Measurements from ENCODE around the gene WASF3.
"Not testable (repeated sequence)": the region's sequence is repeated elsewhere in the genome, so short reads cannot be mapped to it uniquely, and the experiment has no call there.

The WASF3 gene

DNA sequence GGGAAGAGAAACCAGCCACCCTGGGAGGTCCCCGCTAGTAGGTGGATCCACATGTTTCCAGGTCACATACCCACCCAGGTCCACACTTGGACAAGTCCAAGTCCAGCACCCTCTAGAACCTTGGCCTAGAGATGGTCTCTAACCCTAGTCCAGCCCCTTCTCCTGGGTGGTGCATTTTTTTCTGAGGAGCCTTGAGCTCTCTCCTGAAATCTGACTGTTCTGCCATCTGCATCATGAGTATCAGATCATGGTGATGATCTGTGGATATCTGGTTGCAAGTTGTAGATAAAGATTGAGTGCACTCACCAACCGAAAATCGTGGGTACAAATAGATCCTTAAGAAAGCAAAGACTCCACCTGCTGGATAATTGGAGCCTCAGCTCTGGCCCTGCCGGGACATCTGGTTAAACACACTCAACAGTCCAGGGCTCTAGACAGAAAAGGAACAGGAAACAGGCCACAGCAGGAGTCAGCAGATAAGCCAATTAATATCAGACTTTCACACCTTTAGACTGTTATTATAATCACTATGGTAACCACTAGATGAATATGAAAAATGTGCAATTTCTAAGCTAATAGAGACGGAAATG lies 162.0 kb downstream of the WASF3 start:
- DNase-seq (ENCODE audit: low spot score): no peak

DNA sequence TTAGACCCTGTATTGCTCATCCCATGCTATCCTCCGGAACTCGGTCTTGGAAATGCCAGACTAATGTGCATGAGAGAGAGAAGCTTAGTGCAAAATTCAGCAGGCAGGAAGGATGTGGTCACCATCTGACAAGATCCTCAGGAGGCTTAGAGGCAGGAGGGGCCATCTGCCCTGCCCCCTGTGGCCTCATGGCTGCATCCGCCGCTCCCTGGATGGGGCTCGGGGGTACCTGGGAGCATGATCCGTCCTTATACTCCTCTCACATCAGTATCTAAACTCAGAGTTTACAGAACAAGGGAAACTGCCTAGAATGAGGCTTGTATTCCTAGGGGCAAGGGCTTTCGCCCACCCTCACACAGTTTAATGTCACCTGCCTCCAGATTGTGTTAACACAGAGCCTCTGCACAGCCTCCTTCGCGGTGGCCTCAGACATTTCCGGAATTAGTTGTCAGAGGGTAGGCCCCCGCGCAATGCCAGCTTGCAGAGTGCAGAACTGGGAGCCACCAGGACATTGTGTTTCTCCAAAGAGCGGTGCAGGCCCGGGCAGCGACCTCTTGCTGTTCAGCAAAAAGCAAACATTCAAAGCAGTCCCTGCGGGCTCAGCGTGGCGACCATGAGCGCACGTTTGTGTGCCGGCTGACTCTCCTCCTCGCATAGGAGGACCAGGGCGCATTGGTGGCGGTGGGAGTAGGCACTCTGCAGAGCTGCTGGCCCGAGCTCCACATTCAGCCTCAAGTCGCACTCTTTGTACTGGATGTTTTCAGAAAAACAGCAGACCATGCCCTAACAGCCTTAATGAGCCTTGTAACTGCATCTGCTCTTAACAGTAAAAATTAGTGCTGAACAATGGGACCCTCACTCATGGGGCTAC lies 164.0 kb downstream of the WASF3 start:
- no peak for DNase-seq (ENCODE audit: low spot score)

DNA sequence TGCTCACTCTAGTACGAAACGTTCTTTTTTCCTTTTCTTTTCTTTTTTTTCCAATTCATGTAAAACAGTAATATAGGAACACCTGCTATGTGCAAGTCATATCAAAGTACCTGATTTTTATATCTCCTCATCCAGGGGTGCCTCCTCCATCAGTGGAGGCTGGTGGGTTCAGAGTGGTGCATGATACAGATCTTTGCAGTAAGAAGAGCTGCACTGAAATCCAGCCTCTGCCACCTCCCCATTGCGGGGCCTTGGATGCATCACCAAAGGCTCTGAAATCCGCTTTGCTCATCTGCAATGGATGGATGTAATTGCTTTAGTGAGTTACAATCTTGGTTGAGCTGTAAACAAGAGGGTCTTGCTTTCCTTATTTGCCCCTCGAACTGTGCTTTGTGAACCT lies 164.8 kb downstream of the WASF3 start:
- DNase-seq (ENCODE audit: low spot score): no peak

DNA sequence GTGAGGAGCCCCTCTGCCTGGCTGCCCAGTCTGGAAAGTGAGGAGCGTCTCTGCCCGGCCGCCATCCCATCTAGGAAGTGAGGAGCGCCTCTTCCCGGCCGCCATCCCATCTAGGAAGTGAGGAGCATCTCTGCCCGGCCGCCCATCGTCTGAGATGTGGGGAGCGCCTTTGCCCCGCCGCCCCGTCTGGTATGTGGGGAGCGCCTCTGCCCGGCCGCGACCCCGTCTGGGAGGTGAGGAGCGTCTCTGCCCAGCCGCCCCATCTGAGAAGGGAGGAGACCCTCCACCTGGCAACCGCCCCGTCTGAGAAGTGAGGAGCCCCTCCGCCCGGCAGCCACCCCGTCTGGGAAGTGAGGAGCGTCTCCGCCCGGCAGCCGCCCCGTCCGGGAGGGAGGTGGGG lies 166.1 kb downstream of the WASF3 start:
- not testable (repeated sequence) for DNase-seq (ENCODE audit: low spot score)

DNA sequence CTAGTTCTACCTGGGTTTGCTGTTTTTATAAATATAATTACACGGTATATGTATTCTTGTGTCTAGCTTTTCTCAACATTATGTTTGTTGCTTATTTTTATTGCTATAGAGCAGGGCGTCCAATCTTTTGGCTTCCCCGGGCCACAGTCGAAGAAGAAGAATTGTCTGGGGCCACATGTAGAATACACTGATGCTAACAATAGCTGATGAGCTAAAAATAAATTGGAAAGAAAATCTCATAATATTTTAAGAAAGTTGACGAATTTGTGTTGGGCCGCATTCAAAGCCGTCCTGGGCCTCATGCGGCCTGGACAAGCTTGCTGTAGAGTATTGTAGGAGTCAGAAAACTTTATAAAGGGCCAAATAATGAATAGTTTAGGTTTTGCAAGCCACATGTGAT lies 169.2 kb downstream of the WASF3 start:
- no peak for DNase-seq (ENCODE audit: low spot score)

DNA sequence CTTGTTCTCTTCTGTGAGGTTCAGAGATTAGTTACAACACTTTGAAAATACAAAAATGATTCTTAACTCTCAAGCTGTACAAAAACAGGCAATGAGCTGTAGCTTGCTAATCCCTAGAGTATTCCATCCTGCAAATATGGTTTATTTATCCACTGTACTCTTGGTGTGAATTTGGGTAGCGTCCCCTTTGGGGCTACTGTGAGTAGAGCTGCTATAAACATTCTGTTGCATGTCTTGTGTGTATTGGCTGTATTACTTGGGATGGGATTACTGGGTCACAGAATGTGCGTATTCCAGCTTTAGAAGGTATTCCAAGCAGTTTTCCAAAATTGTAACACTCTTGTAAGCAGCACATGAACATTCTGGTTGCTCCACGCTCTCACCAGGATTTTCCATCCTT lies 169.6 kb downstream of the WASF3 start:
- no peak for DNase-seq (ENCODE audit: low spot score)

DNA sequence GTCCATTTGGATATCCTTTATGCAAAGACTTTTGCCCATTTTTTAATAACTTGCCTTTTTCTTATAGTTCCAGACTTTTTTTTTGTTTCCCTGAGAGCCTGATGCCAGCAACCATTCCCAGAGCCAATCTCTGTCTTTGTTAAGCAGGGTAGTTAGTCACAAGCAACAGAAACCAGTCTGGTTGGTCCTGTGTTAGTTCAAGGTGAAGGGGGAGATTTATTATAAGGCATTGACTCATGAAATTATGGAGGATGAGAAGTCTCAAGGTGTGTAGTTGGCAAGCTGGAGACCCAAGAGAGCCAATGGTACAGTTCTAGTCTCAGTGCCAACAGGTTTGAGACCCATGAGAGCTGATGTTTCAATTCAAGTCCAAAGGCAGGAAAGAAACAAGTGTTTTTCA lies 170.2 kb downstream of the WASF3 start:
- DNase-seq (ENCODE audit: low spot score): no peak

DNA sequence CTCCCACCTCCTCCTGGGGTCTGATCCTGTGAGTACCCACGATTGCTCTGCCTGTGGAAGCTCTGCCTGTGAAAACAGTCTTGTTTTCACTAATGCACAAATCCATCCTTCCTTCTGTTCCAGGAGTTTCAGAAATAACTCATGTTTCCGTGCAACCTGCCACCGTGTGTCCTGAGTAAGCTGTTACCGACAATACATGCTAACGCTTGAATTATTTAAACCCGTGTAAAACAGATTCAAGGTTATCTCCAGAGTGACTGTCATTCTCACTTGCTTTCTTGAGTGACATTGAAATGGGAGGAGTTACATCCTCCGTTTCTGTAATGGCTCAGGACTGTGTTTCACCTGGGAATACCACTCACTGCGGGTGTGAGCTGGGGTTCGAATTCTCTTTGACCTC lies 178.2 kb downstream of the WASF3 start:
- DNase-seq (ENCODE audit: low spot score): no peak
